Measurements from ENCODE around the gene PBX3. TPM values are rescaled to one million over a fixed set of nuclear protein-coding genes. Genes with fewer than 3 reads are reported as not detected.

The PBX3 gene
- total and polyA plus RNA-seq, 2 of the 13 experiments (the other 11 are each of a cell fraction or from before 2014, with no cell fraction given): 6.0 to 11.2 TPM

DNA sequence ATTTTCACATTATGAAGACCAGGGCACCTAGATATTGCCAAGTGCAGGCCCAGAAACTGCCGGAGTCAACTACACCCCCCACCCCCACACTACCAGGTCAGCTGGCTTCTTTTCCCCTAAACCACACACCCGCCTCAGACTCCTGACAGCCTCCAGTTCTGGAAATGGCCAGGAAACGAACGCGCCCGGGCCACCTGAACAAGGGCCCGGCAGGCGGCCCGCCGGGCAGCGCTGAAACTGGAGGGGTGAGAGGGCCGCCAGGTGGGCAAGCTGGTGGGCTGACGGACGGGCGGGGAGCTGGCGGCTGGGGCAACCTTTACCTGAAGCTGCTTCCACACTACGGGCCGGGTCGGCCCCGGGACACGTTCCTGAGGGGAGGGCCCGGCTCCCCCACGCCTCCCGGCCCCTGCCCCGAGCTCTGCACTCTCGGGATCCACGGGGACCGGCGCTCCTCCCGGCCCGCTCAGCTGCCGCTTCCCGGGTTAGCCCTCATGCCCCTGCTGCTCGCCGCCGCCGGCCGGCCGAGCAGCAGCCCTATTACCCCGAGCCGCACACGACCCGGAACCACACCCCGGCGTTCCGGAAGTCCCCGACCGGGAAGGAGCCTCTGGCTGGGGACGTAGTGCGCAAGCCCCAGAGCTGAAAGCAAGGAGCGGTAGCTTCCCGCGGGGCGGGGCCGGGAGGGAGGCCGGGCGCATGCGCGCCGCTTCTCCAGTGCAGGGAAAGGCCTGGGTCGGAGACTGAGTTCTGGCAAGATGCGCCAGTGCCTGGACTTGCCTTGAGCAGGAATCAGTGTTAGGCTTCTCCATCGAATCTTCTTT is 40.3 kb upstream of the PBX3 start, which contains the start of gene MAPKAP1 (continued):
- no peak for TF ChIP-seq RCOR2 (CRISPR knock-in tag; IDR thresholded peaks at IDR 0.05)
- TF ChIP-seq ATF3 (CRISPR knock-in tag; IDR thresholded peaks at IDR 0.05): no peak
- peak; percentile 98 for TF ChIP-seq KMT2B (CRISPR knock-in tag; IDR thresholded peaks at IDR 0.05)
- TF ChIP-seq EZH2 (conservative IDR thresholded peaks at IDR 0.05; ENCODE audit: low read depth, low read length): no peak
- TF ChIP-seq NFE2L2 (IDR thresholded peaks at IDR 0.05; ENCODE audit: low read length): no peak
- peak; percentile 53; the same call in 1 of the 2 replicates for TF ChIP-seq AKAP8 (CRISPR knock-in tag; IDR thresholded peaks at IDR 0.05)
- TF ChIP-seq ZNF569 (CRISPR knock-in tag; IDR thresholded peaks at IDR 0.05; ENCODE audit: borderline replicate concordance): no peak
- peak; percentile 74; the same call in 1 of the 2 replicates for TF ChIP-seq NFATC3 (CRISPR knock-in tag; IDR thresholded peaks at IDR 0.05)
- no peak for TF ChIP-seq SP5 (CRISPR knock-in tag; IDR thresholded peaks at IDR 0.05; ENCODE audit: borderline replicate concordance, low read depth)
- TF ChIP-seq ZNF792 (CRISPR knock-in tag; IDR thresholded peaks at IDR 0.05): peak; percentile 90
- TF ChIP-seq ZNF350 (CRISPR knock-in tag; IDR thresholded peaks at IDR 0.05; ENCODE audit: borderline replicate concordance, low read depth): peak; percentile 66
- no peak for TF ChIP-seq TCF7 (IDR thresholded peaks at IDR 0.05; ENCODE audit: low read depth)
- no peak for TF ChIP-seq ZNF567 (CRISPR knock-in tag; IDR thresholded peaks at IDR 0.05; ENCODE audit: borderline replicate concordance)
- TF ChIP-seq ZNF768 (CRISPR knock-in tag; IDR thresholded peaks at IDR 0.05): 0 out of 2 replicates have a peak, but pooled peaks have one; percentile 72
- TF ChIP-seq, protein P1, sequence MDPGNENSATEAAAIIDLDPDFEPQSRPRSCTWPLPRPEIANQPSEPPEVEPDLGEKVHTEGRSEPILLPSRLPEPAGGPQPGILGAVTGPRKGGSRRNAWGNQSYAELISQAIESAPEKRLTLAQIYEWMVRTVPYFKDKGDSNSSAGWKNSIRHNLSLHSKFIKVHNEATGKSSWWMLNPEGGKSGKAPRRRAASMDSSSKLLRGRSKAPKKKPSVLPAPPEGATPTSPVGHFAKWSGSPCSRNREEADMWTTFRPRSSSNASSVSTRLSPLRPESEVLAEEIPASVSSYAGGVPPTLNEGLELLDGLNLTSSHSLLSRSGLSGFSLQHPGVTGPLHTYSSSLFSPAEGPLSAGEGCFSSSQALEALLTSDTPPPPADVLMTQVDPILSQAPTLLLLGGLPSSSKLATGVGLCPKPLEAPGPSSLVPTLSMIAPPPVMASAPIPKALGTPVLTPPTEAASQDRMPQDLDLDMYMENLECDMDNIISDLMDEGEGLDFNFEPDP (CRISPR knock-in tag; conservative IDR thresholded peaks at IDR 0.05): no peak
- TF ChIP-seq SNAPC5 (CRISPR knock-in tag; IDR thresholded peaks at IDR 0.05; ENCODE audit: borderline replicate concordance): no peak
- TF ChIP-seq U2AF2 (IDR thresholded peaks at IDR 0.05; ENCODE audit: low read depth, low read length): no peak
- 0 out of 2 replicates have a peak, but pooled peaks have one; percentile 31 for TF ChIP-seq TMF1 (CRISPR knock-in tag; IDR thresholded peaks at IDR 0.05; ENCODE audit: low read depth)
- no peak for TF ChIP-seq ZNF703 (CRISPR knock-in tag; IDR thresholded peaks at IDR 0.05; ENCODE audit: borderline replicate concordance)
- TF ChIP-seq, protein P2, sequence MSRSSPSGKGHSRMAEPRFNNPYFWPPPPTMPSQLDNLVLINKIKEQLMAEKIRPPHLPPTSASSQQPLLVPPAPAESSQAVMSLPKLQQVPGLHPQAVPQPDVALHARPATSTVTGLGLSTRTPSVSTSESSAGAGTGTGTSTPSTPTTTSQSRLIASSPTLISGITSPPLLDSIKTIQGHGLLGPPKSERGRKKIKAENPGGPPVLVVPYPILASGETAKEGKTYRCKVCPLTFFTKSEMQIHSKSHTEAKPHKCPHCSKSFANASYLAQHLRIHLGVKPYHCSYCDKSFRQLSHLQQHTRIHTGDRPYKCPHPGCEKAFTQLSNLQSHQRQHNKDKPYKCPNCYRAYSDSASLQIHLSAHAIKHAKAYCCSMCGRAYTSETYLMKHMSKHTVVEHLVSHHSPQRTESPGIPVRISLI (CRISPR knock-in tag; IDR thresholded peaks at IDR 0.05; ENCODE audit: borderline replicate concordance): no peak; the same call in 1 of the 2 replicates
- peak; percentile 98 for TF ChIP-seq GABPA (IDR thresholded peaks at IDR 0.05; ENCODE audit: low read depth, low read length)
- peak; percentile 96 for TF ChIP-seq GABPA (CRISPR knock-in tag; IDR thresholded peaks at IDR 0.05; ENCODE audit: low read depth)
- TF ChIP-seq ZBTB20 (CRISPR knock-in tag; IDR thresholded peaks at IDR 0.05; ENCODE audit: borderline replicate concordance, low read depth): no peak
- no peak for TF ChIP-seq SYNCRIP (IDR thresholded peaks at IDR 0.05; ENCODE audit: insufficient read depth, low read depth, low read length)
- TF ChIP-seq, protein P3, sequence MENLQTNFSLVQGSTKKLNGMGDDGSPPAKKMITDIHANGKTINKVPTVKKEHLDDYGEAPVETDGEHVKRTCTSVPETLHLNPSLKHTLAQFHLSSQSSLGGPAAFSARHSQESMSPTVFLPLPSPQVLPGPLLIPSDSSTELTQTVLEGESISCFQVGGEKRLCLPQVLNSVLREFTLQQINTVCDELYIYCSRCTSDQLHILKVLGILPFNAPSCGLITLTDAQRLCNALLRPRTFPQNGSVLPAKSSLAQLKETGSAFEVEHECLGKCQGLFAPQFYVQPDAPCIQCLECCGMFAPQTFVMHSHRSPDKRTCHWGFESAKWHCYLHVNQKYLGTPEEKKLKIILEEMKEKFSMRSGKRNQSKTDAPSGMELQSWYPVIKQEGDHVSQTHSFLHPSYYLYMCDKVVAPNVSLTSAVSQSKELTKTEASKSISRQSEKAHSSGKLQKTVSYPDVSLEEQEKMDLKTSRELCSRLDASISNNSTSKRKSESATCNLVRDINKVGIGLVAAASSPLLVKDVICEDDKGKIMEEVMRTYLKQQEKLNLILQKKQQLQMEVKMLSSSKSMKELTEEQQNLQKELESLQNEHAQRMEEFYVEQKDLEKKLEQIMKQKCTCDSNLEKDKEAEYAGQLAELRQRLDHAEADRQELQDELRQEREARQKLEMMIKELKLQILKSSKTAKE (CRISPR knock-in tag; IDR thresholded peaks at IDR 0.05; ENCODE audit: borderline replicate concordance): no peak
- 0 out of 2 replicates have a peak, but pooled peaks have one; percentile 19 for TF ChIP-seq ZNF749 (CRISPR knock-in tag; IDR thresholded peaks at IDR 0.05; ENCODE audit: borderline replicate concordance)

All from HepG2 (cell line).